ENCODE data around the gene CEMIP2.

The CEMIP2 gene

DNA sequence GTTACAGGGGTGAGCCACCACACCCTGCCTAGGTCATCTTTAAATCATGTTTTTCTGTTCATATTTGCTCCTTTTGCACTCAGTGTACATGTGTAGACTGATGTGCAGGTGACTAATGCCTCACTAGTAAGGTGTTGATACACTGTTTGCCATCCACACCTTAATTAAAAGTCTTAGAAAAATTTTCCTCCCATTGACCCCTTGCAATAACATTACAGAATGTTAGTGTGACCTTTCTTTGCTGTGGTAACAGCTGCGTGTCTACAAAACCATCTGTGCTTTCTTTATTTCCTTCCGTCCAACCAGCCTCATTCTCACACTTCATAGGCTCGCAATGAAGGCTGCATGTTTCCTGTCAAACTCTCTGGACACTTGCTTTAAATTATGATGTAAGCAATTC lies 6.6 kb upstream of the CEMIP2 start:
- no peak for DNase-seq (ENCODE audit: low read depth)

GRCh38 chr9:71772726-71773125 lies 4.4 kb upstream of the CEMIP2 start:
- DNase-seq (ENCODE audit: low read depth), result no peak

DNA sequence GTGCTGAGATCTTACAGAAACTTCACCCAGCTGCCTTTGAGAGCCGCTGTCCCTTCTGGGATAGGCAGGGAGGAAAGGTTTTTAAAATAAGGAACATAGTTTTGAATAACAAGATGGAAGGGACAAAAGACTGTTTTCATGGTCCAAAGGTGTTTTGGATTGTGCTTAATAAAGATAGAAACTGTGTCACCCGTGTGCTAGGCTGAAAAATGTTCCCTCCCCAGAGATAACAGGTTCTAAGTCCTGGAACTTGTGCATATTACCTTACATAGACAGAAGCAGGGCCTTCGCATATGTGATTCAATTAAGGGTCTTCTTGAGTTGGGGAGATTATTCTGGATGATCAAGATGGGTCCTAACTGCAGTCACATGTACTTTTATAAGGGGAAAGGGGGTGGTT lies 1.9 kb upstream of the CEMIP2 start:
- no peak for DNase-seq (ENCODE audit: low read depth)

DNA sequence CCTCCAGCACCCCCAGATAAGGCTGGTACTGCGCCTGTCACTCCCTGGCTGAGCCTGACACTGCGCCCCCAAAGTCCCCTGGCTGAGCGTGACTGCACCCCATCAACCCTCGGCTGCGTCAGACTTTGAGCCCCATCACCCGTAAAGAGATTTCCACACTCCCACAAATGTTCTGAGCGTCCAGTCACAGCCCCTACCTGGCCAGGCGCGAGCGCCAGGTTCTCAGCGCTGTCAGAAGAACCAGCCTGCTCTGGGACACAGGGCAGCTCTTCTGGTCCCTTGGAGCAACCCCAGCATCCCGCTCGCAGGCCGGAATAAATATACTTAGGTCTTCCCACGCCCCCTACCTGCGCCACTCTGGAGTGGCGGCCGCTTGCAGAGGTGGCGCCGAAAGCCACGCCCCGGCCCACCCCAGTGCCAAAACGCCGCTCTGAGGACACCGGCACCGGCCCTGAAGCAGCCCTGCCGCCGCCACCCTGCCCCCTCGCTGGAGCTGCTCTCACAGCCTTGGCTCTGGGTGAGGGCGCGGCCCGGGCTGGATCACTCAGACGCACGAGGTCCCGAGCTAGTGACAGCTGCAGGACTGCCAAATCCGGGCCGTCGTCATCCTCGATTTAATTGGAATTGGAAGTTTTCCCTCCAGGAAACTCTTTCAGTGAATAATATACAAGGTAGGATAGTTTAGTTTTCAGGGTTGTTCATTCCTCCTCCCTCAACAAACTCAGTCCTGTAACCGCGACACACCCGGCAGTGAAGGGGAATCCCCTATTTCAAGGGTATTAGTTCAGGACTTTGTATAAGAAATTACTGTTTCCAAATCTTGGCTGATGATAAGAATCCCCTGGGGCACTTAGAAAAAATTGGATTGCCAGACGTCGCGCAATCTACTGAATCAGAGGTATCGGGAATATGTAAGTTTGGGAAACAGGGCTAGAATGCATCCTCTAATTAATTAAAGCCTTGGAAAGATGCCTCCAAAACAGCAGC lies 1.2 kb upstream of the CEMIP2 start:
- no peak for DNase-seq (ENCODE audit: low read depth)

DNA sequence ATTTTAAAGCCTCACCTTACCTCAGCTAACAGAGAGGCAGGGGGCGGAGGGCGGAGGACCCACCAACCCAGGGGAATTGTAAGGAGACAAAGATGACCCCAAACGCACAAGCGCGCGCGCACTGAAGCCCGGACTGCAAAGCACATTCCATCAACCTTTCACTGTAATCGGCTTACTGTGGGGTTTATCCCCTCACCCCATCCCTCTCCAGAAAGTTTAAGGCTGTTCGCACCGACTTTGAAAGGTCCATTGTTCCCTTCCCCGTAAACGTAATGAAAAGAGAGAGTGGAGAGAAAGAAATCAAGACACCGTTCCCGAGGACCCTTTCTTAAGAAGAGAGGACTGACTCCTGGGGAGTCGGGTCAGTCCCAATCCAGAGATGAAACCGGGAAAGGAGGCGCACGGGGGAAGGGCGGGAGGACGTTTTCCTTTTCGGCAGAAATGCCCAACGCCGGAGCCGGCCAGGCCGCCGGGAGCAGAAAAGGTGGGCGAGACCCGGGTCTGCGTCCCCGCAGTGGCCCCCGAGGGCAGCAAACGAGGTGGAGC lies 464 bp downstream of the CEMIP2 start:
- no peak for DNase-seq (ENCODE audit: low read depth)

DNA sequence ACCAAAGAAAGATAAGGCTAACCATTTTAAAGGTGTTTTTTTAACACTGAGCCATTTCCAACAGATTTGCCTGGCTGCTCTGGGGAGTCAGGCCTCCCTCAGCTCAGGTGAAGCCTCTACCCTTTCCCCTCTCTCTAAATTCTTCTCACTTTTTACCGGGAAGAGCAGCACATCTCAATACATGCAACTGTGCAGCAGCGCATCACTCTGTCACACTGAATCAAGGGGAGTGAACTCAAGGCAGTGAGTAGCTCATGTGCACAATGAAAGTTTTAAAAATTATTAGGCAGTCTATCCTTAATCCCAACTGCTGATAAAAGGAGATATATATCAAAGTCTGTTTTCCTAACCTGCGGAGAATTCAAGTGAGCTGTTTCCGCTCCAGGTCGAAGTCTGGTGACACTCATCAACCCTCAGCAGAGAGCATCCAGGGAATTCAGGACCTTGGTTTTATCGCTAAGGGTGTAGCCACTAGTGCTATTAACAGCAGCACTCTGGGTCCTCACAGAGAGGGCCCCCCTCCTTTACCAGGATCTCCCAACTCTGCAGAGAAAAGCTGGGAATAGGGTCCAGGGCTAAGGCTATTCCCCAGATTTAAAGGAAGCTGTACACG lies 1.0 kb downstream of the CEMIP2 start:
- DNase-seq (ENCODE audit: low read depth), result no peak

GRCh38 chr9:71766663-71767062 lies 1.6 kb downstream of the CEMIP2 start:
- DNase-seq (ENCODE audit: low read depth), result no peak

GRCh38 chr9:71765693-71766092 lies 2.6 kb downstream of the CEMIP2 start:
- DNase-seq (ENCODE audit: low read depth), result no peak

DNA sequence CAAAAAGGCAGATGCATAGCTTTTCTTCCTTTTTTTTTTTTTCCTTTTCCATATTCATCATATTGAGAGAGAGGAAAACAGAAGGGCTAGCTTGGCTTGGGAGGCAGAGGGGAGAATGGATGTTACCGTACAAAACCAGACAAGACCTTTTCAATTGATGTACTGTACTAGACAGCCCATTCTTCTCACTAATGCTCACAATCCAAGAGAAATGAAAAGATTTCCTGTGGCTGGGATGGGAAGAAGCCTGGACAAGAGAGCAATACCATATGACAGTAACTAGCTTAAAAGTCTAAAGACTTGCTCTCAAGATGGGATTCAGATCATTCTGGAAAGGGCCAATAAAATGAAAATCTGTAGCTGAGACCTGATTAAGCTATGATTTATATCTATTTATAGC lies 3.4 kb downstream of the CEMIP2 start:
- DNase-seq (ENCODE audit: low read depth), result no peak

DNA sequence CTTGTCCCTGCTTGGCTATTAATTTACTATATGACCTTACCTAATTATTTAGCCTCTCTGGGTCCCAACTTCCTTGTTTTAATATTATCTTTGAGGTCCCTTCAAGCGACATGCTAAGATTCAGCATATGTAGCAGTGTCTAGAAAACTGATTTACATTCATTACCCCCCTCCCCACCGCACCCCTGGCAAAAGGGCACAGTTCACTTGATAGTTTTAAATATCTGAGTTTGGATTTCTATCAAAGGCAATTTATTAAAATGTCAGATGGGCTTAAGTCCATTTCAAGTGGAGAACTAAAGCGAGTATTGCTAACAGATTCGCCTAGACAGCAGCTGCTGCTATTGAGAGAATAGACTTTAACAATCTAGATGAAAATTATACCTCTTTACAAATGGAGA lies 3.9 kb downstream of the CEMIP2 start:
- DNase-seq (ENCODE audit: low read depth), result no peak

- DNase-seq (ENCODE audit: low read depth), result no peak
Observed at GRCh38 chr9:71763832-71764231, 4.5 kb downstream of the CEMIP2 start.

DNA sequence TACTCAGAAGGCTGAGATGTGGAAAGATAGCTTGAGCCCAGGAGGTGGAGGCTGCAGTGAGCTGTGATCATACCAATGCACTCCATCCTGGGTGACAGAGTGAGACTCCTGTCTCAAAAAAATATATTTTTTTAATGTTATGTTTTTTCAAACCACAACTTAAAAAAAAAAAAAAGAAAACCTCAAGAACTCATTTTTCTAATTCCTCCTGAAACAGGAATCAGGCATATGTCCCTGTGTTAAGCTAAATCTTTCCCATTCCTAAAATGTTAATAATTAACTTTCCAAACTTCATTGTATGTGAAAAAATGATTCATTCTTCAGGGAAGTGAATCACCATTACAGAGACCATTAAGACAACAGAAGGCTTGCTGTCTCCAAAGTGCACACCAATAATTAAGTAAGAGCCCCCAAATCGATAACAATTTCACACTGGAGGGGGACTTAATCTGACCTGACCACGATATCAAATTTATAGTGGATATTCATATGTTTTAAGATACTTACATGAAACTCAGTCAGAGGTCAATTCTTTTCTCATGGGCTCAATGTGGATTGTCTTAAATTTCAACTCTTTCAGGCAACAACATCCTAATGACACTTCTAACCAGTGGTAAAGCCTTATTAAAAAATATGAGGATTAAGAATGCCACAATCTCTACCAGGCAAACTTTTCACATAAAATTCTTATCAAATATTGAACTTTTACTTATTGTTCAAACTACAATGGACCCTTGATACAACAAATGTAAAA lies 5.2 kb downstream of the CEMIP2 start:
- no peak for DNase-seq (ENCODE audit: low read depth)

DNA sequence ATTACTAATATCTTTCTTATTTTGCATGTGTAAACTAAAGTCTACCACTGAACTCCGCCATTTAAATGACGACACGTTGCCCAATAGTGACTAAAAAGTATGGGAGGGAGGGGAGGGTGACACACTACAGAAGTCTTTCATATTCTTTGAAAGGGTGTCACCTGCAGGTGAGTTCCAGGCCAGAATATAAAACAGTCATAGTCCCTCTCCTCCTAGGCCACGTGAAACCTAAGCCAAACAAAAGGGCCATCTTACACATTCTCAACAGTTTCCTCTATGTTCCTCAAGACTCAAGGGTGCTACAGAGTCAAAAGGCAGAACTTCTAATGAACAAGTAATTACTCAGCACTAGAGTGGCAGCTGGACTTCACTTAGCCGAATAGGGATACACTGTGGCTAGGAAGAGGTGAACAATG lies 6.4 kb downstream of the CEMIP2 start:
- DNase-seq (ENCODE audit: low read depth), result no peak

DNA sequence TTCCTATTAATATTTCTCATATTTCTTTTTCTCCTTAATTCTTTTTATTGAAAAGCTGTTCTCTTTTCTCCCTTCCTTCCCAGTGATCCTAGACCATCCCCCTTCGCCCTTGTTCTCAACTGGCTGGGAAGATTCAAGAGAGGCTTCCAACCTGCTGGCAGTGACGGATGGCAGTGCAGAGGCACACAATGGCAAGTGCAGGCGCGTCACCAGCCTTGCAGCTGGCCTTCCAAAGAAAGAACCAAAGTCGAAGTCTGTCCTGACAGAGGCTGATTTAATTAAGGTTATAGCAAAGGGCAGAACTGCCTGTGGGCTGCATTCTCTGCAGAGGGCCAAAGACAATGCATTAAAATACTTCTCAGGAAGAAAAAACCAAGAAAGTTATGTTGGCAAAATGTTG lies 7.4 kb downstream of the CEMIP2 start:
- DNase-seq (ENCODE audit: low read depth), result no peak

DNA sequence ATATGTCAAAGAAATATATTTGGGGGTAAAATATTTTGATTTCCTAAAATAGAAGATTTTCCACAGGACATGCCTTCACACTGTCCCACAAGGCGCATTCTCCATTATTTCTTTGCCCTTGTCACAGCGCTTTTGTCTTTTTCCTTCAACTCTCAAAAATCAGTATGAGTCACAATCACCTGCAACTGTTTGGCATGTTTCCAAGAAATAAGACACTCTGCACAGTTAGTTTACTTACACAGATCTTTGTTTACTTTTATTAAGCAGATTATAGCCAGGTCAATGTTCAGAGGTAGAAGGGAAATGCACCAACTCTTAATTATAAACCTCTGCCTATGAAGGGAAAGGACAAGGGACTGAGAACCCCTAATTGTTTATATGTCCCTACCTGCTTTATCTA lies 9.5 kb downstream of the CEMIP2 start:
- no peak for DNase-seq (ENCODE audit: low read depth)

DNA sequence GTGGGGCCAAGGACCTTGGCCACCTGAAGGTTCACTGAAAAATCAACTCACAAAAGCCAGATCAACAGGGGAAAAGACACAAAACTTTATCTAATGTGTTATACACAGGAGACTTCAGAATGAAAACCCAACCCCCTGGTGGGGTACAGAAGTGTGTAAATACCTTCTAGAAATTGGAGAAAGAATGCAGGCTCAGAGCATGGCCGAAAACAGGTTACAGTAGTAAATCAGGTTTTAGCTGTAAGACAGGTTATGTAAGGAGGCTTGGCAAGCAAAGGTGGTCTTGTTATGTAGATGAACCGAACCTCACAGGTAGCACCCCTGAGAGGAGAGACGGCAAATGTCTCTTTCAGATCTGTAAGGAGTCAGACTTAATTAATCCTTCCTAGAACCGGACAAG lies 10.0 kb downstream of the CEMIP2 start:
- DNase-seq (ENCODE audit: low read depth), result no peak

DNA sequence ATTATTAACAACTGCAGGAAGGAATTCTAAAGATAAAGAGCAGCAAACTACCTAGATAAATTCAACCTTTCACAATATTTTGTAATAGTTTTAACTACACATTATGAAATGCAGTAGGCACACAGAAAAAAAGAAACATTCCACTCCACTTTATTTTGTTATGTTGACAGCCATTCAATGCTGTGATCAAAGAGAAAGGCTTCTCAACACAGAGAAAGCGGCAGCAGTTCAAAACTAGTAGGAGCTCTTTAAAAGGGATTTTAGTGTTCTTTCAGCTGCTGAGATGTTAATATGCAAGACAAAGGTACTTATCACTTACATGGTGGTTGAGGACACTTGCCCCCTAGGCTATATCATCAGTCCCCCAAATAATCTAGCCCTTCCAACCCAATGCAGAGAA lies 11.6 kb downstream of the CEMIP2 start:
- DNase-seq (ENCODE audit: low read depth), result no peak

GRCh38 chr9:71755869-71756268 lies 12.4 kb downstream of the CEMIP2 start:
- DNase-seq (ENCODE audit: low read depth), result no peak

DNA sequence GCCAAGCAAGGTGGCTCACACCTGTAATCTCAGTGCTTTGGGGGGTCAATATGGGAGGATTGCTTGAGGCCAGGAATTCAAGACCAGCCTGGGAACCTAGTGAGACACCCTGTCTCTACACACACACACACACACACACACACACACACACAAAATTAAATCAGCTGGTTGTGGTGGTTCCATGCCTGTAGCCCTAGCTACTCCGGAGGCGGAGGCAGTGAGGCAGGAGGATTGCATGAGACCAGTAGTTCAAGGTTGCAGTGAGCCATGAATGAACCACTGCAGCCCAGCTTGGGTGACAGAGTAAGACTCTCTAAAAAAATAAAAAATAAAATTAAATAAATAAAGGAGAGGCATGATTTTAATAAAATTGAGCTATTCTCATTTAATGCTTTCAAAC lies 13.1 kb downstream of the CEMIP2 start:
- DNase-seq (ENCODE audit: low read depth), result no peak

DNA sequence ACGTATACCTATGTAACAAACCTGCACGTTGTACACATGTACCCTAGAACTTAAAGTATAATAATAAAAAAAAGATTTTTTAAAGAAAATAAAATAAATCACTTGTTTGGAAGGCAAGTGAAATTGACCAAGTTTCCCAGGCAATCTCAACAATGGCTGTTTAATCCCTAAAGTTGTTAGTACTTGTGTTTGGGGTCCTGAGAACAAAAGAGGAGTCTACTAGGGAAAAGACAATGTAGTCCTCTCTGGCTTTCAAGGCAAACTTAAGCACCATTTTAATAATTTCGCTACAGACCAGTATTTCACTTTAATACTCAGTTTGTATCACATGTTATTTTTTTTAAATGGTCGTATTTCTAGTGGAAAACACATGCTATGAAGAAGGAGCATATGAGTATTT lies 14.2 kb downstream of the CEMIP2 start:
- DNase-seq (ENCODE audit: low read depth), result no peak

DNA sequence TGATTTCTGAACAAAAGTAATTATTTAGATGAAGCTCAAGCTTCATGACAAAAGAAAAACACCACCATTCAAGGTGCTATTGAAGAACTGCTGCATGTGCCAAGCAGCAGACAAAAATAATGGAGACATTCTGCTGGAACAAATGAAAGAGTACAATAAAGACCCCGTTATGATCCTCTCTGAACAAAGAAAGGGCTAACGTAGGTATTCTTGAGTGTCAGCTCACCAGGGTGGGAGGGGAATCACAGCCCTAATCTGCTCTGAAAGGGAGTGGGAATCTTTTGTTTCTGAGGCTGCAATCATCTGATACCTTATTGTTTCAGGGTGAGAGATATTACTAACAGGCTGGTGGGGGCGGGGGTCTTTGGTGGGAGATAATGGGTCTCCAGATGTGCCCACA lies 15.4 kb downstream of the CEMIP2 start:
- DNase-seq (ENCODE audit: low read depth), result no peak

GRCh38 chr9:71752352-71752751 lies 16.0 kb downstream of the CEMIP2 start:
- DNase-seq (ENCODE audit: low read depth), result no peak
